Measurements from ENCODE around the gene KIAA0930. TPM values are rescaled to one million over a fixed set of nuclear protein-coding genes. Genes with fewer than 3 reads are reported as not detected.
A peak's percentile ranks its signal among the peaks of the same experiment; 100 is the strongest.

The KIAA0930 gene
- total RNA-seq, 1 donor from 2014 or later, result 107 TPM

GRCh38 chr22:45248832-45249561 is 8.3 kb upstream of the KIAA0930 start:
- no peak for DNase-seq (ENCODE audit: low read depth)
- Histone ChIP-seq H3K27ac (ENCODE audit: low read depth, low read length) (no peak overlapping the region), H3K4me1 (ENCODE audit: insufficient read depth, low read length) (peaks cover 13% of the 10 kb centered on the region), H3K4me2 (ENCODE audit: low read length) (no peak overlapping the region), H3K9me3 (ENCODE audit: insufficient read depth, low read depth, low read length) (no peaks in the 10 kb centered on the region), H3K4me3 (ENCODE audit: insufficient read depth, low read depth, low read length) (no peak overlapping the region), H4K20me1 (ENCODE audit: insufficient read depth, low read length) (no peaks in the 10 kb centered on the region), H2AFZ (ENCODE audit: low read depth, low read length) (peak overlapping the region; percentile 18), H3K36me3 (ENCODE audit: insufficient read depth, low read length) (no peaks in the 10 kb centered on the region), H3K9ac (ENCODE audit: low read length) (no peak overlapping the region), H3K79me2 (ENCODE audit: insufficient read depth, low read length) (no peaks in the 10 kb centered on the region), H3K27me3 (ENCODE audit: insufficient read depth, low read length) (no peaks in the 10 kb centered on the region)
- Mint-ChIP-seq H3K9me3 (ENCODE audit: unreplicated experiment) (no peaks in the 10 kb centered on the region), H3K4me1 (ENCODE audit: low read depth, unreplicated experiment) (peaks cover 13% of the 10 kb centered on the region), H3K27ac (ENCODE audit: unreplicated experiment) (no peak overlapping the region), H3K36me3 (ENCODE audit: low read depth, unreplicated experiment) (no peaks in the 10 kb centered on the region), H3K27me3 (ENCODE audit: low read depth, unreplicated experiment) (peaks cover 3% of the 10 kb centered on the region), H3K4me3 (ENCODE audit: unreplicated experiment) (no peak overlapping the region)
- no peak for TF ChIP-seq CTCF (IDR thresholded peaks at IDR 0.05; ENCODE audit: insufficient read depth, low read depth, low read length)
- no peak for TF ChIP-seq EZH2 (IDR thresholded peaks at IDR 0.05; ENCODE audit: insufficient read depth, low read length)
- FAIRE-seq, result no peak

- H3K4me3 Mint-ChIP-seq (ENCODE audit: unreplicated experiment), result peak overlapping the region; percentile 31
- peak; percentile 86 for FAIRE-seq
- Histone ChIP-seq H4K20me1 (ENCODE audit: insufficient read depth, low read length) (no peaks in the 10 kb centered on the region), H3K4me1 (ENCODE audit: insufficient read depth, low read length) (peaks cover 13% of the 10 kb centered on the region), H3K9ac (ENCODE audit: low read length) (peak overlapping the region; percentile 79), H3K36me3 (ENCODE audit: insufficient read depth, low read length) (no peaks in the 10 kb centered on the region), H2AFZ (ENCODE audit: low read depth, low read length) (peak overlapping the region; percentile 15), H3K27ac (ENCODE audit: low read depth, low read length) (peak overlapping the region; percentile 94), H3K9me3 (ENCODE audit: insufficient read depth, low read depth, low read length) (no peaks in the 10 kb centered on the region), H3K79me2 (ENCODE audit: insufficient read depth, low read length) (no peaks in the 10 kb centered on the region), H3K4me2 (ENCODE audit: low read length) (peak overlapping the region; percentile 65), H3K27me3 (ENCODE audit: insufficient read depth, low read length) (no peaks in the 10 kb centered on the region), H3K4me3 (ENCODE audit: insufficient read depth, low read depth, low read length) (no peak overlapping the region)
- peak; percentile 98 for DNase-seq (ENCODE audit: low read depth)
- no peaks in the 10 kb centered on the region for H3K36me3 Mint-ChIP-seq (ENCODE audit: low read depth, unreplicated experiment)
- H3K9me3 Mint-ChIP-seq (ENCODE audit: unreplicated experiment), result no peaks in the 10 kb centered on the region
- H3K27me3 Mint-ChIP-seq (ENCODE audit: low read depth, unreplicated experiment), result no peaks in the 10 kb centered on the region
- H3K27ac Mint-ChIP-seq (ENCODE audit: unreplicated experiment), result peak overlapping the region; percentile 99
- peaks cover 13% of the 10 kb centered on the region for H3K4me1 Mint-ChIP-seq (ENCODE audit: low read depth, unreplicated experiment)
- TF ChIP-seq EZH2 (IDR thresholded peaks at IDR 0.05; ENCODE audit: insufficient read depth, low read length) (no peak), CTCF (IDR thresholded peaks at IDR 0.05; ENCODE audit: insufficient read depth, low read depth, low read length) (no peak)
Measured at GRCh38 chr22:45246060-45246985, 5.6 kb upstream of the KIAA0930 start.

Measured in astrocyte (in vitro differentiated cells and primary cell).